Measurements from ENCODE around the gene ZKSCAN1.

The ZKSCAN1 gene

GRCh38 chr7:100066953-100067352 is 51.6 kb downstream of the ZKSCAN1 start:
- TF ChIP-seq, protein P1, sequence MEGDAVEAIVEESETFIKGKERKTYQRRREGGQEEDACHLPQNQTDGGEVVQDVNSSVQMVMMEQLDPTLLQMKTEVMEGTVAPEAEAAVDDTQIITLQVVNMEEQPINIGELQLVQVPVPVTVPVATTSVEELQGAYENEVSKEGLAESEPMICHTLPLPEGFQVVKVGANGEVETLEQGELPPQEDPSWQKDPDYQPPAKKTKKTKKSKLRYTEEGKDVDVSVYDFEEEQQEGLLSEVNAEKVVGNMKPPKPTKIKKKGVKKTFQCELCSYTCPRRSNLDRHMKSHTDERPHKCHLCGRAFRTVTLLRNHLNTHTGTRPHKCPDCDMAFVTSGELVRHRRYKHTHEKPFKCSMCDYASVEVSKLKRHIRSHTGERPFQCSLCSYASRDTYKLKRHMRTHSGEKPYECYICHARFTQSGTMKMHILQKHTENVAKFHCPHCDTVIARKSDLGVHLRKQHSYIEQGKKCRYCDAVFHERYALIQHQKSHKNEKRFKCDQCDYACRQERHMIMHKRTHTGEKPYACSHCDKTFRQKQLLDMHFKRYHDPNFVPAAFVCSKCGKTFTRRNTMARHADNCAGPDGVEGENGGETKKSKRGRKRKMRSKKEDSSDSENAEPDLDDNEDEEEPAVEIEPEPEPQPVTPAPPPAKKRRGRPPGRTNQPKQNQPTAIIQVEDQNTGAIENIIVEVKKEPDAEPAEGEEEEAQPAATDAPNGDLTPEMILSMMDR (IDR thresholded peaks at IDR 0.05; ENCODE audit: low read depth, low read length) = no peak
- no peak for DNase-seq
- Histone ChIP-seq H3K36me3 (peaks cover 53% of the 10 kb centered on the region), H3K9me3 (peaks cover 11% of the 10 kb centered on the region), H3K4me1 (peaks cover 5% of the 10 kb centered on the region), H3K4me3 (ENCODE audit: low read depth, low read length) (no peak overlapping the region), H3K27me3 (no peaks in the 10 kb centered on the region)

DNA sequence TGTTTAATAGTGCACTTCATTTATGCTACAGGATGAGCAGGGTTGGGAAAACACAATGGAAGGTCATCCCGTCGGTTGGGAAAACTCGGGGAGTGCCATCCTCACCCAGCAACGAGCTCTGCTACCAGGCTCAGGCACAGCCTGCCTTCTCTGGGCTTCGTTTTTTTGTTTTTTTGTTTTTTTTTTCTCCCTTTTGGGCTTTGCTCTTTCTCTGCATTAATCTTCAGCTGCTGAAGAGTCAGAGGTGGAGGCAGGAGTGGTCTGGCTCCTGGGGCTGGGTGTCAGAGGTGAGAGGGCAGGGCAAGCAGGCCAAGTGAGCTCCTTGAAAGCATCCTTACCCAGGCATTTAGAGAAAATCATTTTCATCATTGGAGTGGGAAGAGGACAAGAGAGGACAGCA is 54.6 kb downstream of the ZKSCAN1 start:
- peaks cover 5% of the 10 kb centered on the region for H3K4me1 ChIP-seq
- TF ChIP-seq, protein P1 (IDR thresholded peaks at IDR 0.05; ENCODE audit: low read depth, low read length) = no peak
- no peaks in the 10 kb centered on the region for H3K27me3 ChIP-seq
- peaks cover 18% of the 10 kb centered on the region for H3K9me3 ChIP-seq
- DNase-seq = no peak
- peaks cover 72% of the 10 kb centered on the region for H3K36me3 ChIP-seq
- H3K4me3 ChIP-seq (ENCODE audit: low read depth, low read length) = no peak overlapping the region

DNA sequence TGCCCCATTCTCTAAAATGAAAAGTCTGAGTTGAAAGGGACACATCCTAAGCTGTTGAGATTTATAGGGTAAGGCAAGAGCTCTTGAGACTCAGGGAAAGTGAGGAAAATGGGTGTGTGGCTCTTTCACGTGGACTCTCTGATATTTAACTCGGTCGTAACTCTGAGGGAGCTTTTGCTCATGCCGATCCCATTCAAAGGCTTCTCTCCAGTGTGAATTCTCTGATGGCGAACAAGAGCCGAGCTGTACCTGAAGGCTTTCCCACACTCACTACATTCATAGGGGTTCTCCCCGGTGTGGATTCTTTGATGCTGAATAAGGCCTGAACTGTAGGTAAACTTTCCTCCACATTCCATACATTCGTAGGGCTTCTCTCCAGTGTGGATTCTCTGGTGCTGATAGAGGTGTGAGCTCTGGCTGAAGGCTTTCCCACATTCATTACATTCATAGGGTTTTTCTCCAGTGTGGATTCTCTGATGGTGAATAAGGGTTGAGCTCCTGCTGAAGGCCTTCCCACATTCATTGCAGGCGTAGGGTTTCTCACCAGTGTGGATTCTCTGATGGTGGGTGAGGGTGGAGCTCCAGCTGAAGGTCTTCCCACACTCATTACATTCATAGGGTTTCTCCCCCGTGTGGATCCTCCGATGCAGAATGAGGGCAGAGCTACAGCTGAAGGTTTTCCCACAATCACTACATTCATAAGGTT is 55.8 kb downstream of the ZKSCAN1 start:
- TF ChIP-seq, protein P1 (IDR thresholded peaks at IDR 0.05; ENCODE audit: low read depth, low read length) = no peak

GRCh38 chr7:100072462-100072861 is 57.1 kb downstream of the ZKSCAN1 start:
- Histone ChIP-seq H3K4me1 (no peaks in the 10 kb centered on the region), H3K9me3 (peaks cover 18% of the 10 kb centered on the region), H3K36me3 (peaks cover 96% of the 10 kb centered on the region), H3K27me3 (no peaks in the 10 kb centered on the region), H3K4me3 (ENCODE audit: low read depth, low read length) (no peak overlapping the region)
- DNase-seq = no peak
- TF ChIP-seq, protein P1 (IDR thresholded peaks at IDR 0.05; ENCODE audit: low read depth, low read length) = no peak

More for the DNA sequence above, 55.8 kb downstream of the ZKSCAN1 start:
- no peak overlapping the region for H3K4me3 ChIP-seq (ENCODE audit: low read depth, low read length)
- DNase-seq = no peak
- no peaks in the 10 kb centered on the region for H3K27me3 ChIP-seq
- H3K9me3 ChIP-seq = peaks cover 18% of the 10 kb centered on the region
- no peaks in the 10 kb centered on the region for H3K4me1 ChIP-seq
- peaks cover 83% of the 10 kb centered on the region for H3K36me3 ChIP-seq

DNA sequence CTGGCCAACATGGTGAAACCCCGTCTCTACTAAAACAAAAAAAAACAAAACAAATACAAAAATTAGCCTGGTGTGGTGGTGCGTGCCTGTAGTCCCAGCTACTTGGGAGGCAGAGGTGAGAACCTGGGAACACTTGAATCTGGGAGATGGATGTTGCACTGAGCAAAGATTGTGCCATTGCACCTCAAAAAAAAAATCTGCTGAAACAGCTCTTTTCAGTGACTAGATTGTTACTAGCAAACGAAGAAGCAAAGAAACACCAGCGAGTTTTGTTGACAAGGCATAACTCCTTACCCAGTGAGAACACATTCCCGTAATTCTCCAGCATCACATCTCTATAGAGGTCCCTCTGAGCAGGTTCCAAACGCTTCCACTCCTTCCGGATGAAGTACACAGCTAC is 59.4 kb downstream of the ZKSCAN1 start:
- Histone ChIP-seq H3K4me3 (ENCODE audit: low read depth, low read length) (no peak overlapping the region), H3K9me3 (peaks cover 18% of the 10 kb centered on the region), H3K4me1 (no peaks in the 10 kb centered on the region), H3K27me3 (no peaks in the 10 kb centered on the region), H3K36me3 (peaks cover 99% of the 10 kb centered on the region)
- TF ChIP-seq, protein P1 (IDR thresholded peaks at IDR 0.05; ENCODE audit: low read depth, low read length) = no peak
- no peak for DNase-seq

DNA sequence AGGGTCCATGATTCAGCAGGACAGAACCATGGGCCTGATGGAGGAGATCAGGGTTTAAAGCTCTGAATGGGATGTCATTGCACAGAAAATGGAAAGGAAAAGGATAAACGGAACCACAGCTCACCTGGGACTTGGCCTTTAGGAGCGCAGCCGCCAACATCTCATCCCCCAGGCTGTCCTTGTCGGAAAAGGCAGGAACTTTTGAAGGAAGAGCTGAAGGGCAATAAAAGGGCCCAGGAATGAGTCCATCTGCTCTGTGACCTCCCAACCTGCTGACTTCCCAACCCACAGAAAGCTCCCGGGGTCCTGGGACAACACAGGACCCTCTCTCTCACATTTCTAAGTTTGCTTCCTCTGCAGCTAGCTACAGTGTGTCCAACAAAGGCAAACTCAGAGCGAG is 60.0 kb downstream of the ZKSCAN1 start:
- Histone ChIP-seq H3K27me3 (no peaks in the 10 kb centered on the region), H3K36me3 (peaks cover 97% of the 10 kb centered on the region), H3K4me3 (ENCODE audit: low read depth, low read length) (no peak overlapping the region), H3K9me3 (peaks cover 18% of the 10 kb centered on the region), H3K4me1 (no peaks in the 10 kb centered on the region)
- TF ChIP-seq, protein P1 (IDR thresholded peaks at IDR 0.05; ENCODE audit: low read depth, low read length) = no peak
- no peak for DNase-seq

All from BE2C (cell line).